NCI-H460 (cell line): Measurements from ENCODE around the gene PDE6B. TPM values are rescaled to one million over a fixed set of nuclear protein-coding genes. Genes with fewer than 3 reads are reported as not detected.
"Not testable (repeated sequence)": the region's sequence is repeated elsewhere in the genome, so short reads cannot be mapped to it uniquely, and the experiment has no call there.

Experiments used
- DNase-seq: peaks from one replicate; pipeline ENCODE4 v3.0.0-alpha.2; 2016; ENCODE audit warnings: low read depth; ENCODE audit errors: extremely low read depth
- total RNA-seq: library from RNA; depleted of rRNA; stranded (reverse); fragments of >200 nt; shearing (Covaris generic); gene quantifications from 2 replicates; pipeline ENCODE4 v1.2.3, GENCODE V29; 2014

Gene PDE6B
- total RNA-seq, 1 experiment from 2014 or later, result not detected

- DNase-seq, result no peak
These were observed 74.6 kb downstream of the PDE6B start for GRCh38 chr4:699816-700580.

DNA sequence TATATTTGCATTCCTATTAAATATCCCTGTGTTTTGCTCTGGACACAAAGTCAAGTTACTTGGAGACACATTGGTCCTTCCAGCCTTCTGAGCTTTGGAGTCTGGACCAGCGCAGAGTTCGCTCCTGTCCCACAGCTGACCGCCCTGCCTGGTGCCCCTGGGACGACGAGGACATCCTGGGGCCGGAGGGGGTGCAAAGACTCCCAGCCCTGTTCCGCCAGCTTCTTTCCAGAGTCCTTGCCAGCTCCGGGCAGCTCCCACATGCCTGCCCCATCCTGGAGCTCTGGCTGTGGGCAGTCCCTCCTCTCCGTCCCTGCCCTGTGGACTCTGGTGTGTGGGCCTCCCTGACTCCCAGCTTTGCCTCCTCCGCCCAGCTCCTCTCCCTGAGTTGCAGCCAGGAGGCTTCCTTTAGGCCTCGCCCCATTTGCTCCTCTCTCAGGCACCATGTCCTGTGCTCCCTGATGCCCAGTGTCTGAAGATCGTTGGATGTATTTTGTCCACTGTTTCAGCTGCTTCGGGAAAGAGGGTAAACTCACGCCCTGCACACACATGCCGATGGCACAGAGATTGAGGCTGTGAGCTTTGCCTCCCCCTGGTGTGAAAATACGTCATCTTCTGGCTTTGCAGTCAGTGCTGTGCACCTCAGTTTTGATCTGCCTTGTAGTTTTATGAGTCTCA is 75.4 kb downstream of the PDE6B start:
- no peak for DNase-seq

GRCh38 chr4:702618-703048 is 77.3 kb downstream of the PDE6B start:
- DNase-seq, result no peak

GRCh38 chr4:703336-704197 is 78.2 kb downstream of the PDE6B start:
- no peak for DNase-seq

- DNase-seq, result no peak
These were observed 79.0 kb downstream of the PDE6B start for GRCh38 chr4:704198-704891.

GRCh38 chr4:704971-705277 is 79.6 kb downstream of the PDE6B start:
- no peak for DNase-seq

GRCh38 chr4:705278-706082 is 80.1 kb downstream of the PDE6B start, which contains the start of gene PCGF3:
Gene PCGF3, plus strand, starts transcription at chr4:705832. Its CDS starts 27,849 bp downstream, at chr4:733681.
- peak; percentile 92 for DNase-seq

DNA sequence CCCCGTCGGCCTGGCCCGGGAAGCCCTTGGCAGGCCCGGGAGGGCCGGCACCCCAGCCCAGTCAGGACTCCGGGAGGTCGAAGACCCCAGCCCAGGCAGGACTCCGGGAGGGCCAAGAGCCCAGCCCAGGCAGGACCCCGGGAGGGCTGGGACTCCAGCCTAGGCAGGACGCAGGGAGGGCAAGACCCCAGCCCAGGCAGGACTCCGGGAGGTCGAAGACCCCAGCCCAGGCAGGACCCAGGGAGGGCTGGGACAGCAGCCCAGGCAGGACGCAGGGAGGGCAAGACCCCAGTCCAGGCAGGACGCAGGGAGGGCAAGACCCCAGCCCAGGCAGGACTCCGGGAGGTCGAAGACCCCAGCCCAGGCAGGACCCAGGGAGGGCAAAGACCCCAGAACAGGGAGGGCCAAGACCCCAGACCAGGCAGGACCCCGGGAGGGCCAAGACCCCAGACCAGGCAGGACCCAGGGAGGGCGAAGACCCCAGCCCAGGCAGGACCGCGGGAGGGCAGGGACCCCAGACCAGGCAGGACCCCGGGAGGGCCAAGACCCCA is 80.8 kb downstream of the PDE6B start:
- not testable (repeated sequence) for DNase-seq

GRCh38 chr4:706834-707598 is 81.6 kb downstream of the PDE6B start:
- no peak for DNase-seq

DNA sequence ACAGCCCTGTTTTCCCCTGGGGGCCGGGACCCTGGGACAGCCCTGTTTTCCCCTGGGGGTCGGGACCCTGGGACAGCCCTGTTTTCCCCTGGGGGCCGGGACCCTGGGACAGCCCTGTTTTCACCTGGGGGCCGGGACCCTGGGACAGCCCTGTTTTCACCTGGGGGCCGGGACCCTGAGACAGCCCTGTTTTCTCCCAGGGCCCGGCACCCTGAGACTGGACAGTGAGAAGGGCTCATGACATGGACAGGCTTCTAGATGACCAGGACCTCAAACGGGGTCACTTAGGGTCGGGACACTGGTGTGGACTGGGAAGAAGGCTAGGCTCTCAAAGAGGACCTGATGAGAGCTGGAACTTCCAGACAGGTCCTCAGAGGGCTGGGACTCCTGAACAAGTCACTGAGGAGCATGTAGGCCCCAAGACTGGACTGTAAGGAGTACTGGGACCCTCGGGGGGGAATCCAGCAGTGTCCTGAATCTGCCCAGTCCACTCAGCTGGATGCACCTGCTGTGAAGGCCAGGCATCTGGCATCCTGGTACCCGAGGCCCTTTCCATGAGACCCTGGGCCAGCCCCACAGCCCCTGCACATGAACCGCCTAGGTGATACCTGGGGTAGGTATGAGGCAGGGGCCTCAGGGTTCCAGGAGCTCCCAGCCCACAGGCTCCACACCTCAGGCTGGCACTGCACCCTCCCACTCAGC is 82.7 kb downstream of the PDE6B start:
- DNase-seq, result no peak

DNA sequence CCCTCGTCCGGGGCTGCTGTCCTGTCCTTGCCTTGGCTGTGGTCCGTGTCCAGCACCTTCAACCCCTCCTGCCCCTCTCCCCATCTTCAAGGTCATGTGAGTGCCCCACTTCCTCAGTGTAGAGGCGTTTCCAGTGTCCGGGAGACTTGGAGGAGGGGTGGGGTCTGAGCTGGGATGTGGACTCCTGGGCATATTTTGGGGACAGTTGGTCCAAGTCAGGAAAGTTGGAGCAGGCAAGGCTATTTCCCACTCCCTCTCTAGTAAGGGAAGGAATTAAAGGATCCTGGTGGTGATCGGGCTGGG is 83.2 kb downstream of the PDE6B start:
- DNase-seq, result no peak

GRCh38 chr4:709348-709747 is 84.0 kb downstream of the PDE6B start:
- DNase-seq, result no peak

DNA sequence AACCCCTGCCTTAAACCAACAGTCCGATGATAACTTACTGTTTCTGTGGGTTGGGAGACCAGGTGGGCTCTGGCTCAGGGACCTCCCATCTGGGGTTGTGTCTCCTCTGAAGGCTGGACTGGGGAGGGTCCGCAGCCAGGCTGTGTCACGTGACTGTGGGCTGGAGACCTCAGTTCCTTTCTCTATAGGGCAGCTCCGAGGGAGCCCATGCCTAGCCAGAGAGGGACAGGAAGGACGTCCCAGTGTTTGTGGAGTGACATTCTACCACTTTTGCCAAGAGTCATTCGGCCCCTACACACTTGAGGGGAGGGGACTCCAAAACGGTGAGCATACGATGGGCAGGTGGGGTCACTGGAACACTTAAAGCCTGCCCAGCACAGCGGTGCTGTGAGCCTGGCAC is 84.7 kb downstream of the PDE6B start:
- no peak for DNase-seq

GRCh38 chr4:710916-711315 is 85.5 kb downstream of the PDE6B start:
- DNase-seq, result no peak

DNA sequence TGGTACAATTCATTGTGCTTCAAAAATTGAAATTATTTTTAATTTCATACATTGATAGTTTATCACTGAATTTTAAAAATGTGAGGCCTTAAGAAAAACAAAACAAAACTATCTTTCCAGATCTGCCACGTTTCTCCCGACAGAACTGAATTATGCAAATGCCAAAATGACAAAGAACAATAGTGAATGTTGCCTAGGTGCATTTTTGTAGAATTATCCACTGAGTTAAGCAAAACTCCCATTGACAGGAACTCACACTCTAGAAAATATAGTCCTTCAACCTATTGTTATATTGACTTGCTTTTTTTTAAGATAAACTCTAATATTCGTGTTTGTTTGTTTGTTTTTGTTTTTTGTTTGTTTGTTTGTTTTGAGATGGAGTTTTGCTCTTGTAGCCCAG is 86.7 kb downstream of the PDE6B start:
- DNase-seq, result no peak

- DNase-seq, result no peak
These were observed 87.7 kb downstream of the PDE6B start for GRCh38 chr4:712916-713632.

DNA sequence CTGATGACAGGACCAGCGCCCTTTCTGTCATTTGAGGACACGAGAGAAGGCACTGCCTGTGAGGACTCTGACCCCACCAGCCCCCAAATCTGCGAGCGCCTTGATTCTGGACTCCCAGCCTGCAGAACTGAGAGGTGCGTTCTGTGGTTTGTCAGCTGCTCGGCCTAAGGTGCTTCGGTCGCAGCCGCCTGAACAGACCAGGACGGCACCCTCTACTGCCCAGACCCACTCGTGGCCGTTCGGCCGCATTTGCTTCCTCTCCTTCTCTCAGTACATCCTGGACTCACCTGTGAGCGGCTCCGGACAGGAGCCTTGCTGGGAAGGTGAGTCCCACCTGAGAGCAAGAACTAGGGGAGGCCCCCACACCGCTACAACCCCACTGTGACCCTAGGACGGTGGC is 88.7 kb downstream of the PDE6B start:
- no peak for DNase-seq
